ENCODE measurements around the gene H6PD.

The H6PD gene

GRCh38 chr1:9234223-9235095 is at the start of gene H6PD:
TSS of gene H6PD (plus strand) at chr1:9234774. CDS start at chr1:9244935, 10,161 bp downstream.
- DNase-seq (ENCODE audit: low read depth), result no peak

DNA sequence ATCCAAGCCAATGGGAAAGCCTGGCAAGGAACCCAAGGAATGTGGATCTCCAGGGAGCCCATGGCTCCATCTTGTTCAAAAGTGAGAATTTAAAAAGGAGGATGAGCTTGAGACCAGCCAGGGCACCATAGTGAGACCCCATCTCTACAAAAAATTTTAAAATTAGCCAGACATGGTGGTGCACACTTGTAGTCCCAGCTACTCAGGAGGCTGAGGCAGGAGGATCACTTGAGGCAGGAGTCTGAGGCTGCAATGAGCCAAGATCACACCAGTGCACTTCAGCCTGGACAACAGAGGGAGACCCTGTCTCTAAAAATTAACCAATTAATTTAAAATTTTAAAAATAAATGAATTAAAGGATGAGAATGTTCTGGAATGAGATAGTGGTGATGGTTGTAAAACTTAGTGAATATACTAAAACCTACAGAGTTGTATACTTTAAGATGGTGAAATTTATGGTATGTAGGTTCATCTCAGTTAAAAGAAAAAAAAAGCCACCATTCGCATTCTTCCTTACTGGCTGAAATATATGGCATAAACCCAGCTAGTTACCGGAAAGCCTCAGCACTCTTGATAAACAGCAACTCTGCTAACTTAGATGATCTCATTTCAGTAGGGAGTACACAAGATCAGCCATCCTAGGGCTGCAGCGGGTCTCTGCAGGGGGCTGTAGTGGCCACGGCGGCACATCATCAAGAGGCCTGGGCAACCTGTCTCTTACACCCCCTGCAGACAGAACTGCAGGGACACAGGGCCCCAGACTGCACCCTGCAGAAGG is 48.3 kb upstream of the H6PD start:
- DNase-seq (ENCODE audit: low read depth), result no peak

- no peak for DNase-seq (ENCODE audit: low read depth)
These were observed 47.6 kb upstream of the H6PD start for GRCh38 chr1:9187004-9187403.

DNA sequence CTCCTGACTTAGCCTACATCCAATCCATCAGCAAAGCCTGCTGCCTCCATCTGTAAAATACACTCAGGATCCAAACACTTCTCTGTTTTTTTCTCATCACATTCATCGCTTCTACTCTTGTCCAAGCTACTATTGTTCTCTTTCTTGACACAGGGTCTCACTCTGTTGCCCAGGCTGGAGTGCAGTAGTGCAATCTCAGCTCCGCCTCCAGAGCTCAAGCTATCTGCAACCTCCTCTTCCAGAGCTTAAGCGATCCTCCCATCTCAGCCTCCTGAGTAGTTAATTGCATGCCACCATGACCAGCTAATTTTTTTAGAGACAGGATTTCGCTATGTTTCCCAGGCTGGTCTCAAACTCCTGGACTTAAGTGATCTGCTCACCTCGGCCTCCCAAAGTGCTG is 44.3 kb upstream of the H6PD start:
- DNase-seq (ENCODE audit: low read depth), result no peak

- DNase-seq (ENCODE audit: low read depth), result no peak
These were observed 43.3 kb upstream of the H6PD start for GRCh38 chr1:9191231-9191630.

GRCh38 chr1:9192578-9193232 is 41.9 kb upstream of the H6PD start:
- no peak for DNase-seq (ENCODE audit: low read depth)

DNA sequence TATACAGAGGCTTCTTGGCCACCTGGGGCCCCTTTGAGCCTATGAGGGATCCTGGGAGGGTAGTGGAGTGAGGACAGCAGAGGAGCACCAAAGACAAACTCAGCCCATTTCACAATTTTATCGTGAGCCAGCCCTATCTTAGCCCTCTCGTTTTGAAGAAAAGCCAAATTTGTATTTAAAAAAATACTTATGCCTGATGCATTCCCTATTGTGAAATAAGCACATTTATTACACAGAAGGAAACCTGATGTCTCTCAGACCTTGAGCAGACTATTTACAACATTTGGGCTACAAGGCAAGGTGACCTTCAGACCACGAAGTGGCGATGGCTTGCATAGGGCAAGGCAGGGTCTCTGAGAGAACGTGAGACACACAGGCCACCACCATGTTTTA is 41.3 kb upstream of the H6PD start:
- DNase-seq (ENCODE audit: low read depth), result no peak

- no peak for DNase-seq (ENCODE audit: low read depth)
These were observed 40.5 kb upstream of the H6PD start for GRCh38 chr1:9194024-9194423.

GRCh38 chr1:9195651-9196050 is 38.9 kb upstream of the H6PD start:
- no peak for DNase-seq (ENCODE audit: low read depth)

- no peak for DNase-seq (ENCODE audit: low read depth)
These were observed 38.2 kb upstream of the H6PD start for GRCh38 chr1:9196129-9197040.

DNA sequence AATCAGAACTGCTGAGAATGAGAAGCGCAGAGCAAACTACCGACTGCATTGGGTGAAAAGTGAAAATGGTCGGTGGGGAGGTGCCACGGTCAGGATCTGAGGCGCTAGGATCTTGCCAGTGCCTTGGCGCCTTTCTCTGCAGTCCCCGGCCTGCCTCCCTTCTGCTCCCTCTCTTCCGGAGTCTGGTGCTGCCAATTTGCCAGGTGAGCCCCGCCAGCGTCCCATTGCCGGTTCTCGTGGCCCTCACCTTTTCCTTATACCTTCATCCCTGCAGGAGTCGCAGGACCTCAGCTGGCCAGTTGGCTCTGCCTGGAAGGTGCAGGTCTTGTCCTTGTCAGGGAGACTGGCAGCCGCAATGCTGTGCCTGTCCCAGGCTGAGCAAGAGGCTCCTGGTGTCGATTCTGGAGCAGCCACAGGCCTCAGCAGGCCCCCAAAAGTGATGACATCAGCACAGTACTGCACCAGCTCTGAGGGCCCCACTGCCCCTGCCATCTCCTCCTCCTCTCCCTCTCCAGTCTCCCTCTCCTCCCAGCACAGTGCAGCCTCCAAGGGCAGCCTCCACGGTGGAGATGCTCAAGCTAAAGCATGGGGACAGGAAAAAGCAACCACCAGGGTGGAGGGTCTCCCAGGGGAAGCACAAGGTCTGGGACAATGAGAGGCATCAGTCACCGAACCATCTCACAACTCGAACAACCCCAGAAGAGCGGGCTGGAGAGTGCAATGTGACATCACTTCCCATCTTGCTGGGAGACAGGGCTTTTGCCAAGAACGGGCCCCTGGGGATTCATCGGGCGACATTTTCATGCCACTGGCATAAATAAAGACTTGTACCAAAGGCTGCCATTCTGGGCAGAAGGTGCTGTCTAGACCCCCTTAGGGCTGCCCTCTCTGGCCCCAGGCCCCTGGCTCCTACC is 37.1 kb upstream of the H6PD start:
- DNase-seq (ENCODE audit: low read depth), result no peak

- DNase-seq (ENCODE audit: low read depth), result no peak
These were observed 35.8 kb upstream of the H6PD start for GRCh38 chr1:9198538-9199361.

- no peak for DNase-seq (ENCODE audit: low read depth)
These were observed 34.1 kb upstream of the H6PD start for GRCh38 chr1:9200441-9200840.

- DNase-seq (ENCODE audit: low read depth), result no peak
These were observed 33.0 kb upstream of the H6PD start for GRCh38 chr1:9201401-9202239.

- DNase-seq (ENCODE audit: low read depth), result no peak
These were observed 32.2 kb upstream of the H6PD start for GRCh38 chr1:9202240-9202870.

GRCh38 chr1:9203511-9203982 is 31.0 kb upstream of the H6PD start:
- DNase-seq (ENCODE audit: low read depth), result no peak

DNA sequence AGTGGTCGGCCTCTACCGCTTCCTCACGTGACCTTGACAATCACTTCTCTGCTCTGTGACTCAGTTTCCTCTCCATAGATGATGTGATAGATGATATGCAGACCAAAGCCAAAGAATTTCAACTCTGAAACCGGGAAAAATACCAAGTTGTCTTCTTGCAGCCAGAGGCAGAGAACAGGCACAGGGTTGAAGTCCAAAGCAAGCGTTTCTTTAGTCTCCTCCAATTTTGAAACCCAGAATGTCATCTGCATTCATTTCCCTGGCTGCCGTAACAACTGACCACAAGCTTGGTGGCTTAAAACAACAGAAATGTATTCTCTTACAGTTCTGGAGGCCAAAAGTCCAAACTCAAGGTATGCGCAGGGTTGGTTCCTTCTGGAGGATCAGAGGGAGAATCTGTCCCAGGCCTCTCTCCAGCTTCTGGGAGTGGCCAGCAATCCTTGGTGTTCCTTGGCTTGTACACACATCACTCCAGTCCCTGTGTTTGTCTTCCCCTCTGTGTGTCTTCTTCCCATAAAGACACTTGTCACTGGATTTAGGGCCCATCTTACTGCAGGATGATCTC is 30.3 kb upstream of the H6PD start:
- no peak for DNase-seq (ENCODE audit: low read depth)

DNA sequence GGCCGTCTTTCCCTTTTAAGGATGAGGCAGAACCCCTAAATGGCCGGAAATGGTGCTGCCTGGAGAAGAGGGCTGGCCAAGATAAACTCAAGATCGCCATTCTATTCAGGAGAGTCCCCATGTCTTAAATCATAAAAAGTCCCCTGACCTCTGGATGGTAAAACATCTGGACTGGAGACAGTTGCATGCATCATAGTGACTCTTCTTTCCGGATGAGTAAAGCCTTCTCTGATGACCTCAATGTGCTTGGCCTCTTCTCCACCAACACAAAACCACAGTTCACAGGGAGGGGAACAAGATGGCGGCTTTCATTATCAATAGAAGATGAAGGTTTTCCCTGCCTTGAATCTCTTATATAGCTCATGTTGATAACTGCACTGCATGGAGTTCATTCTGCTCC is 27.5 kb upstream of the H6PD start:
- no peak for DNase-seq (ENCODE audit: low read depth)
